HG03066 (cell line): ENCODE results near the gene KCNC1.

ENCODE experiments used
- ATAC-seq: cut with Tn5 transposase; IDR thresholded peaks from one replicate; pipeline ENCODE4 v1.9.1; 2021; ENCODE audit warnings: low read depth; ENCODE audit not compliant: unreplicated experiment

The KCNC1 gene

DNA sequence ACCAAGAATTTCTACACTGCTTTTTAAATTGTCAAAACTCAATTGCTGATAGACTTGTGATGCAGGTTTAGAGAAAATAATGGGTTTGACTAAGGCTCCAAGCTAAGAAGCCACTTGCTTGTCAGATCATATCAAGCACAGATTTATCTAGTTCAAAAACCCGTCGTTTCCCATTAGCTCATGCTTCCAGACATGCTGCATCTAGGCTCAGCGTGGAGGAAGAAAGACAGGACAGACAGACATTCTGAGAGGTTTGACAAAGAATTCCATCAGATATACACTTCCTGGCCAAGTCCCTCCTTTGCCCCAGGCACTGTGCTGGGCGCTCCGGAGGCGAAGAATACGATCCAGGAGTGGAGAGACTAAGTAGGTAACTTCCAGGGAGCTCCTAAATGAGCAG, 76.8 kb downstream of the KCNC1 start:
- ATAC-seq: no peak

DNA sequence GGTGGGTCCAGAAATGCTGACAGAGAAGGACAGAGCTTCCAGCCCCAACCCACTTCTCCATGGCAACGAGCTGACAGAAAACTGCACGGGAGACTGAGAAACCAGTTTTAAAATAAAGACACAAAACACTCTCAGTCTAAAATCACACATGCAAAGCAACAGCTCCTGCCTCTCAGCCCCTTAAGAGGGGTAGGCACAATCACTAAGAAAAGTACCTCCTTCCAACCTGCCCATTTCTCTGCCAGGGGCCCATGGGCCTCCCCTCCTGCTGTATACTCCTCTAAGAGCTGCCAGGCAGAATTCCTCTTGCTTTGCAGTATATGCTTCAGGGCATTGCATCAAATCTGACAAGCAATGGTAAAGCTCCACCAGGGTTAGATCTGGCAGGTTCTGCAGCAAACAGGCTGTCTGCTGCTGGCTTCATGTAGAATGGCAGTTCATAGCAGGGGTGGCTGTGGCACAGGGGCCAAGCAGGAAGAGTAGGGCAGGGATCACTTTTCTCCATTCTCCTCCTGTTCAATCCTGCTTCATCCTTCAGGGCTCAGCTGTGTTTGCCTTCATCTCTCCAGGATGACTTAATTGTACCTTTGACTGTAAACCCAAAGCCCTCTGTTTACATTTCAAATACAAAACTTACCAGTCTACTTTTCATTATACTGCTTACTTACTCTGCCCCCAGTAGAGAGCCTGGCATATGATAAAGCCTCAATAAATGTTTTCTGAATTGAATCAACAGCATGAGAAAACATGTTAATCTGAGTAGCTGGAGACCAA, 77.7 kb downstream of the KCNC1 start:
- ATAC-seq: no peak

DNA sequence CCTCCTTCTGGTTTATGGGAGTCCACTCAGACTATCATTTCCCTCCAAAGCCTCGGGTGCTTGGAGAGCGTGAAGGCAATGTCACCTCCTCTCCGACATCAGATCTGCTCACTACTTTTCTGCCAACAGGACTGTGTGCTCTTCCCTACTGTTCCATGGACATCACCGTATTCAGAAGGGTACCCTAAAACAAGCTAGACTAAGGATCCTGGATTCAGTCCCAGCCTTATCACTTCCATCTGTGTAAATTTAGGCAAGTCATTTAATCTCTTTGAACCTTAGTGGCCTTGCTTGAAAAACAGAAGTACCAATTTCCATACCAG, 78.2 kb downstream of the KCNC1 start:
- ATAC-seq: no peak

DNA sequence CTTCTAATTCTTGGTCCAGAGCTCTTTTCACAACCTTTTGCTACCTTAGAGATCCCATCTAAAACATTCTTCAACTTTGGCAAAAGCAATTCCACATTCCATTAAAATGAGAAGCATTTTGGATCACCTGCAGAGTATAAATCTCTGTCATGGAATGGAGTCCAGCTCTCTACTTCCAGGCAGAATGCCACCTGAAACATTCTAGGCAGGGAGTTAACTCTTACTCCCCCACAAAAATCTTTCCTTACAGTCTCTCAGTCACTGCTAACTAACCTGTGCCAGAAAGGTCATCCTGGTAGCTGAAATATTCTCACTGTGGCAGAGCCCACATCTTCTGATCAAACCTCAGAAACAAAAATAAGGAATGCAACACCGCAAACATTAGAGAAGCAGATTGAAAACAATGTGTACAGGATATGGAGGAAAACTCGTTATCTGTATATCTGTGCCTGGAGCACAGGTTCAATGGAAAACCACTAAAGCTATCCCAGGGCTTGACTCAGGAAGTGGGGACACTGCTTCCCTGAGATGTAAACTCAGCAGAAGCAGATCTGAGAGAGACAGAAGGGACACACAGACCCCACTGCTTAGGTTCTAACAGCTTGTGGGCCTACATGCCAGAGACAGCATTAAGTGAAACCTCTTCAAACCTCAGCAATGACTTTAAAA, 78.9 kb downstream of the KCNC1 start:
- ATAC-seq: no peak

DNA sequence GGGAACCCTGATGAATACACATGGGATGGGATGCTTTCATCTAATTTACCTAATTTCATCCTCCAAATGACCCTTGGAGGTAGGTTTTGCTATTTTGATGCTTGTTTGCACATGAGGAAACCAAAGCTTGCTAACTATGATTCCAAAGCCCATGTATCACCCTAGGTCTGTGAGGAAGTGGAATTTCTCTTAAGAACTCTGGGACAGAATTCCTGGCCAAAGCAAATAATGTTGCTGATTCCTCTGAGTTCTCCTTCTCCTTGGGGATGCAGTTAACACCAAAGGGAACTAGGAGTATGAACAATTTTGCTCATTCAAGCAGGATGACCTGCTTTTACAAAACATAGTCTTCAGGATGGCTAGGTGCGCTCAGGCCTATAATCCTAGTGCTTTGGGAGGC, 80.0 kb downstream of the KCNC1 start:
- ATAC-seq: no peak

DNA sequence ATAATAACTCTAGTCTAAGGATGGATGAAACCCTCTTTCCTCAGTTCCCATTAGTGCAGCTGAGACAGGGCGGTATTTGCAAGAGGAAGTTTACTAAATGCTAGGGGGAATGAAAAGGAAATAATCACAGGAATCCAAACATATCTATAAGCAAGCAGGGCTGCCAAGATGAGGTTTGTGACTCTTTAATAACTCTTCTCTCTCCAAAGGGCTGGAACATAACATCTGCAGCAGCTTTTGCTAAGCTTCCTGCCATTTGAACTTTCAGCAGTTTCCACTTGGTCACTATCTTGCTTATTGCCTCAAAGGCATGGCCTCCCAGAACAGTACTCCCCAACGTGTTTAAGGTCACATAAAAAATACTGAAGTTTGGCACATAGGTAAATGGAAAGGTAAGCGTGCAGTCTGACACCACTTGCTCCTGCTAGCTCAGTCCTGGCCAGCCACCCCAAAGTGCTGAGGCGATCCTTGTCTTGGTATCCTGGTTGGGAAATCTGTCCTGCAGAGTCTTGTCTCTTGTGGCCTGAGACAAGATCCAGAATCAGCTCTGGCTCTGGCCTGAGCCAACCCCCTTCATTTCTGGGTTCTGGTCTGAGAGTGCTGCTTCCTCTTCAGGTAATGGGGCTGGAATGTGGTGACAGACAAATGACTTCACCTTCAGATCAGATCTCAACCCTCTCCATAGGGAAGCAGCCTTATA, 81.8 kb downstream of the KCNC1 start:
- ATAC-seq: no peak

DNA sequence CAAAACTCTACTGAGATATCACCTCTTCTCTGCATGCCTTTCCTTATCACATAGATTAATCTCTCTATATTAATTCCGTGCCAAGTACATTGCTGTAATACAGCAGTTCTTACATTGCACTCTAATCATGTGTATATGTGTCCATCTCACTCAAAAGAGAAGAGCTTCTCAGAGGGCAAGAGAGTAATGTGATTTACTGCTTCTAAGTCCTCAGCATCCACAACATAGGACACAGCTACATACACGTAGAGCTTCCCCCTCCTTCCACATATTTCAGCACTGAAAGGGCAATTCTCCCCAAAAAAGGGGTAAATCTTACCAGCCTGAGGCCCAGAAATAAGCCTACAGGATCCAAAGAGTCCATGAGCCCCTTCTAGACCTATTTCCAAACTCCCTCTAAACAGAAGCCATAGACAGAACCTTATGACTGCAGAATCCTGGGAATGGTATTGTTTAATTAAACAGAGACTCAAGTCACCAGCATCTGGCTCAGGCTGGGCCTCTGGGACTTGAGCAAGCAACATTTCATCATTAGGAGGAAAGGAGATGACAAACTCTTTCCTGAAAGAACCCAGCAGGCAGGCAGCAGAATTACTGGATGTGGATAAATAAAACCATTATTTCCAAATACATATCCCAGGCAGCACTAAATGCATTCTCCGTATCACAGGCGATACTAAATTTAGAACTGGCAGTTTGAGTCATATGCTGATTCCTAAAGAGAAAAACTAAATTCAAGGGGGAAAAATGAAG, 87.2 kb downstream of the KCNC1 start:
- no peak for ATAC-seq

DNA sequence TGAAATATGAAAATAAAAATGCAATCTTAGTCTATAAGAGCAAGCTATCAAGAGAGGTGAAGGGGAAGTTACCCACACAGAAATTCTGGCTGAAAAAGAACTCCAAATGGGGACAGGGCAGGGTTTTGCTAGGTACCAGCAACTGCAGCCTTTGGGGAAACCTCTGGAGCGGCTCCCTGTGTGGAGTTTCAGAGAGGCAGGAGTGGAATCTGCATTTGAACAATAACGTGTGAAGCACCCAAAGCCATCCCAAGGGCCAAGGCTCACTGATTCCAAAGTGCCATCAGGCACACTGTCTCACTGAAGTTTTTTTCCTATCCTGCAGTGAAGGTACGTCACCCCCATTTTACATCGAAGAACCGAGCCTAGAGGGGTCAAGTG, 87.8 kb downstream of the KCNC1 start:
- no peak for ATAC-seq

DNA sequence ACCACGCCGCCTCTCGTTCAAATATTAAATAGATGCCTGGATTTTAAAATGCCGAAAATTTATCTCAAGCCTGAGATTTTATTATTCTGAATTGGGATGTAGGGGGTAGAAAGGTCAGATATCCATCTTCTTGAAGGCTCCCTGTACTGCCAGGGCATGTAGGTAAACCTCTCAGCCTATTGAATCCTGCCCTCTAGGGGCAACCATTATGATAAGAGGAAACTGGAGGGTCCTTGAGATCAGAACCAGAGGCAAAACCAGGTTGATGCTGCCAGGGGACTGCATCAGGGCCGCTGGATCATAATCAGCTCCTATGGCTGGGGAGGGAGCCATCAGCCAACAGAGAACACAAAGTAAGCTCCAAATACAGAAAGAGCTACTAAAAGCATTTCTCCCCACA, 92.4 kb downstream of the KCNC1 start:
- no peak for ATAC-seq

DNA sequence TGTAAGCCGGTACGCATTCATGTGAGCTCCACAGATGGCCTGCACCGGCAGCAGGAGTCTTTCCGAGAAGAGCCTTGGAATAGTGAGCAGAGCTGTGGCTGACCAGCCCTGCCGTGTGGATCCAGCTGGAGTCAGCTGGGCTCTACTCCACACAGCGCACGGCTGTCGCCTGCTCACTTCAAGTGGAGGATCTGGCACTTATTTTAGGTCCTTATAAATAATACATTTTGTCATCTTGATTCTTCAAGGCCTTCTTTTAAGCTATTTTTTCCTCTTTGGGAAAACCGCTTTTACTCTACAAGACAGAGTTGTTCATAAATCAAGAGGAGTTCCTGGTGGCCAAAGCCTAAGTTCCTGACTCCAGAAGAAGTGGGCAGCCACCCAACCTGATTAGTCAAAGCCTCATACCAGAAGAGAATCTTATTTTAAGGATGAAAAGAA, 93.8 kb downstream of the KCNC1 start:
- no peak for ATAC-seq

DNA sequence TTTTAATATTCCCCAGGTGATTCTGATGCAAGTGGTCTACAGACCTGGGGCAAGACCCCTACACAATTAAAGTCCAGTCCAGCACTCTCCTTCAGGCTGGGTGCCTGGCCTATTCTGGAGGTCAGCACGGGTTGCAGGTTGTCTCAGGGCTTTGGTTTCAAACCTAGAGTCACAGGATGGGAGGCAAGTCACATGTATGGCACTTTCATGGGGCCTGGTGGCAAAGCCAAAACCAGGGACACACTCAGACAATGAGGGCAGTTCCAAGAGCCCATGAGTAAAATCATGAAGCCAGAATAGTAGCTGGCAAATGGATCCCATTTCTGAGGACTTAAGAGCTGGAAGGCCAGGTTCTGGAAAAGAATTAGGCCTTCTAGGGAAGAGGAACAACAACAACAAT, 96.6 kb downstream of the KCNC1 start:
- ATAC-seq: no peak

DNA sequence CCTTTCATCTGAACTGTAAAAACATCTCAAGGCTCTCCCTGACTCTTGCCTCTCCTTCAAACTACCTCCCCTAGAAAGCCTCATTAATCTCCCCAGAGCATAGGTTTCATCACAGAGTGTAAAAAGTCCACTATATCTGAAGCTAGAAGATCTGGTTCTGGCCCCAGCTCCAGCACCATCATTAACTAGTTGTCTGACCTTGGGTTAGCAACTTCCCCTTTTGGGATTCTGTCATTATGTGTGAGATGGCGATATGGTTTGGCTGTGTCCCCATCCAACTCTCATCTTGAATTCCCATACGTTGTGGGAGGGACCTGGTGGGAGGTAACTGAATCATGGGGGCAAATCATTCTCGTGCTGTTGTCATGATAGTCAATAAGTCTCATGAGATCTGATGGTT, 97.3 kb downstream of the KCNC1 start:
- no peak for ATAC-seq
